ENCODE data around the gene HPN.
"Not testable (repeated sequence)": the region's sequence is repeated elsewhere in the genome, so short reads cannot be mapped to it uniquely, and the experiment has no call there.

Gene HPN

GRCh38 chr19:35048911-35049411 lies 7.4 kb downstream of the HPN start:
- ChIA-PET POLR2A (ENCODE audit: low non-redundant PET) (interaction anchor here (0.6 kb wide), 1 partner anchor 18 kb away, joined by 3 read pairs; no protein-coding TSS in a partner anchor), CTCF (interaction anchor here (0.6 to 1.1 kb wide), 5 partner anchors 11 to 111 kb away, joined by 3 to 6 read pairs (median 3); no protein-coding TSS in a partner anchor)
- peak overlapping the region; percentile 62 for H3K27ac ChIP-seq
- DNase-seq (ENCODE audit: low spot score) = no peak
- TF ChIP-seq CTCF (conservative IDR thresholded peaks at IDR 0.05; ENCODE audit: low read depth) = no peak

- no peak for TF ChIP-seq CTCF (conservative IDR thresholded peaks at IDR 0.05; ENCODE audit: low read depth)
- DNase-seq (ENCODE audit: low spot score) = no peak
- H3K27ac ChIP-seq = peak overlapping the region; percentile 62
- ChIA-PET CTCF (interaction anchor here (0.6 to 1.1 kb wide), 3 partner anchors 12 to 110 kb away, joined by 3 to 5 read pairs (median 3); no protein-coding TSS in a partner anchor), POLR2A (ENCODE audit: low non-redundant PET) (interaction anchor here (0.6 kb wide), 1 partner anchor 18 kb away, joined by 3 read pairs; no protein-coding TSS in a partner anchor)
These were observed 7.9 kb downstream of the HPN start for GRCh38 chr19:35049456-35049855.

GRCh38 chr19:35050662-35051061 lies 9.1 kb downstream of the HPN start:
- not testable (repeated sequence) for DNase-seq (ENCODE audit: low spot score); H3K27ac ChIP-seq
- POLR2A ChIA-PET (ENCODE audit: low non-redundant PET) = interaction anchor here (0.7 kb wide), 1 partner anchor 125 kb away, joined by 10 read pairs; no protein-coding TSS in a partner anchor
- CTCF ChIA-PET = interaction anchor here (0.7 kb wide), 1 partner anchor 36 kb away, joined by 3 read pairs; no protein-coding TSS in a partner anchor

GRCh38 chr19:35051268-35051667 lies 9.7 kb downstream of the HPN start:
- CTCF ChIA-PET; DNase-seq (ENCODE audit: low spot score); H3K27ac ChIP-seq: not testable (repeated sequence)
- POLR2A ChIA-PET (ENCODE audit: low non-redundant PET) = interaction anchor here (0.7 kb wide), 1 partner anchor 125 kb away, joined by 10 read pairs; no protein-coding TSS in a partner anchor

- no peak for DNase-seq (ENCODE audit: low spot score)
- CTCF ChIA-PET = interaction anchor here (1.2 kb wide), 1 partner anchor 42 kb away, joined by 5 read pairs; no protein-coding TSS in a partner anchor
- H3K27ac ChIP-seq = no peak overlapping the region
- POLR2A ChIA-PET (ENCODE audit: low non-redundant PET) = interaction anchor here (0.7 kb wide), 1 partner anchor 30 kb away, joined by 6 read pairs; no protein-coding TSS in a partner anchor
- no peak for TF ChIP-seq CTCF (conservative IDR thresholded peaks at IDR 0.05; ENCODE audit: low read depth)
These were observed 10.3 kb downstream of the HPN start for GRCh38 chr19:35051796-35052195.

- ChIA-PET POLR2A (ENCODE audit: low non-redundant PET) (no interaction called here), CTCF (interaction anchor here (1.2 to 2.1 kb wide), 2 partner anchors 8 to 41 kb away, joined by 5 to 9 read pairs; no protein-coding TSS in a partner anchor)
- H3K27ac ChIP-seq = no peak overlapping the region
- no peak for TF ChIP-seq CTCF (conservative IDR thresholded peaks at IDR 0.05; ENCODE audit: low read depth)
- no peak for DNase-seq (ENCODE audit: low spot score)
These were observed 11.2 kb downstream of the HPN start for GRCh38 chr19:35052599-35053190.

GRCh38 chr19:35053667-35054293 lies 12.3 kb downstream of the HPN start:
- no peak for DNase-seq (ENCODE audit: low spot score)
- ChIA-PET POLR2A (ENCODE audit: low non-redundant PET) (no interaction called here), CTCF (interaction anchor here (0.7 to 2.1 kb wide), 2 partner anchors 9 to 109 kb away, joined by 3 to 9 read pairs; no protein-coding TSS in a partner anchor)
- no peak overlapping the region for H3K27ac ChIP-seq
- no peak for TF ChIP-seq CTCF (conservative IDR thresholded peaks at IDR 0.05; ENCODE audit: low read depth)
